Epidermal melanocyte (primary cell): ENCODE data around the gene IRS2.

Experiments used
- DNase-seq: peaks from one replicate; pipeline ENCODE4 v3.0.0; 2011; ENCODE audit warnings: low spot score; ENCODE audit not compliant: insufficient read length

Gene IRS2

GRCh38 chr13:109807345-109807744 lies 21.0 kb upstream of the IRS2 start:
- no peak for DNase-seq

GRCh38 chr13:109804654-109805053 lies 18.3 kb upstream of the IRS2 start:
- no peak for DNase-seq

- no peak for DNase-seq
Observed at GRCh38 chr13:109803825-109804224, 17.4 kb upstream of the IRS2 start.

GRCh38 chr13:109802936-109803335 lies 16.6 kb upstream of the IRS2 start:
- no peak for DNase-seq

GRCh38 chr13:109795011-109795410 lies 8.6 kb upstream of the IRS2 start:
- DNase-seq: no peak

- no peak for DNase-seq
Observed at GRCh38 chr13:109794095-109794494, 7.7 kb upstream of the IRS2 start.

- no peak for DNase-seq
Observed at GRCh38 chr13:109792416-109793059, 6.2 kb upstream of the IRS2 start.

- no peak for DNase-seq
Observed at GRCh38 chr13:109790942-109791605, 4.7 kb upstream of the IRS2 start.

- DNase-seq: no peak
Observed at GRCh38 chr13:109790086-109790485, 3.7 kb upstream of the IRS2 start.

- peak; percentile 49 for DNase-seq
Observed at GRCh38 chr13:109789262-109789661, 2.9 kb upstream of the IRS2 start.

GRCh38 chr13:109788372-109789111 lies 2.2 kb upstream of the IRS2 start:
- no peak for DNase-seq

- DNase-seq: no peak
Observed at GRCh38 chr13:109787135-109787954, 962 bp upstream of the IRS2 start.

GRCh38 chr13:109785892-109786450 lies 412 bp downstream of the IRS2 start:
- DNase-seq: no peak

- no peak for DNase-seq
Observed at GRCh38 chr13:109785141-109785891, 1.1 kb downstream of the IRS2 start.

GRCh38 chr13:109784590-109785140 lies 1.7 kb downstream of the IRS2 start:
- no peak for DNase-seq

GRCh38 chr13:109783815-109784589 lies 2.4 kb downstream of the IRS2 start:
- DNase-seq: no peak

GRCh38 chr13:109783447-109783814 lies 3.0 kb downstream of the IRS2 start:
- no peak for DNase-seq

GRCh38 chr13:109782823-109783431 lies 3.5 kb downstream of the IRS2 start:
- DNase-seq: no peak
